Measurements from ENCODE around the gene HEBP1. TPM values are rescaled to one million over a fixed set of nuclear protein-coding genes. Genes with fewer than 3 reads are reported as not detected.

The HEBP1 gene
- total RNA-seq, 2 experiments from 2014 or later: 11.9 to 12.5 TPM

- Histone ChIP-seq H3K36me3 (ENCODE audit: insufficient read depth, low read length) (no peaks in the 10 kb centered on the region), H3K27ac (ENCODE audit: low read depth in 1 of 2, low read length in 2 of 2) (no peak overlapping the region), H3K4me3 (ENCODE audit: low read length) (no peak overlapping the region), H3K27me3 (ENCODE audit: control insufficient read depth in 1 of 2, insufficient read depth in 2 of 2, low read length in 2 of 2) (no peaks in the 10 kb centered on the region), H3K9me3 (ENCODE audit: control insufficient read depth in 1 of 2, insufficient read depth in 1 of 2, low read length in 2 of 2) (no peaks in the 10 kb centered on the region), H3K4me1 (ENCODE audit: insufficient read depth, low read length) (peaks cover 15% of the 10 kb centered on the region)
- ATAC-seq (ENCODE audit: poor library complexity): no peak
- intact Hi-C loops (cut with DNase I, micrococcal nuclease): loop anchor here in 1 of 2 experiments (5.0 kb wide), 2 partner anchors 208 to 217 kb away; partner anchors contain the start of gene APOLD1
- peaks cover 4% of the 10 kb centered on the region for H3K36me3 Mint-ChIP-seq (ENCODE audit: low read depth)
- H3K4me3 Mint-ChIP-seq: no peak overlapping the region
- H3K27ac Mint-ChIP-seq: no peak overlapping the region
- ChIA-PET CTCF (no interaction called here), POLR2A (no interaction called here)
- H3K4me1 Mint-ChIP-seq (ENCODE audit: low read depth): peaks cover 47% of the 10 kb centered on the region
- no peaks in the 10 kb centered on the region for H3K9me3 Mint-ChIP-seq
- H3K27me3 Mint-ChIP-seq: no peaks in the 10 kb centered on the region
- DNase-seq: no peak
- no peak for TF ChIP-seq CTCF (IDR thresholded peaks at IDR 0.05)
Measured at GRCh38 chr12:12995088-12995487, 5.0 kb downstream of the HEBP1 start.

GRCh38 chr12:12993367-12993766, 6.7 kb downstream of the HEBP1 start:
- Mint-ChIP-seq H3K9me3 (no peaks in the 10 kb centered on the region), H3K4me3 (no peak overlapping the region), H3K4me1 (ENCODE audit: low read depth) (peaks cover 32% of the 10 kb centered on the region), H3K36me3 (ENCODE audit: low read depth) (peaks cover 6% of the 10 kb centered on the region), H3K27ac (no peak overlapping the region), H3K27me3 (no peaks in the 10 kb centered on the region)
- intact Hi-C loops (cut with DNase I, micrococcal nuclease): no loop called here
- Histone ChIP-seq H3K4me1 (ENCODE audit: insufficient read depth, low read length) (peaks cover 1% of the 10 kb centered on the region), H3K27me3 (ENCODE audit: control insufficient read depth in 1 of 2, insufficient read depth in 2 of 2, low read length in 2 of 2) (no peaks in the 10 kb centered on the region), H3K4me3 (ENCODE audit: low read length) (no peak overlapping the region), H3K36me3 (ENCODE audit: insufficient read depth, low read length) (peaks cover 5% of the 10 kb centered on the region), H3K27ac (ENCODE audit: low read depth in 1 of 2, low read length in 2 of 2) (no peak overlapping the region), H3K9me3 (ENCODE audit: control insufficient read depth in 1 of 2, insufficient read depth in 1 of 2, low read length in 2 of 2) (no peaks in the 10 kb centered on the region)
- ChIA-PET POLR2A (no interaction called here), CTCF (no interaction called here)
- DNase-seq (no peak), ATAC-seq (ENCODE audit: poor library complexity) (no peak)
- no peak for TF ChIP-seq CTCF (IDR thresholded peaks at IDR 0.05)

- Histone ChIP-seq H3K27ac (ENCODE audit: low read depth in 1 of 2, low read length in 2 of 2) (no peak overlapping the region), H3K36me3 (ENCODE audit: insufficient read depth, low read length) (peaks cover 7% of the 10 kb centered on the region), H3K4me3 (ENCODE audit: low read length) (no peak overlapping the region), H3K27me3 (ENCODE audit: control insufficient read depth in 1 of 2, insufficient read depth in 2 of 2, low read length in 2 of 2) (no peaks in the 10 kb centered on the region), H3K9me3 (ENCODE audit: control insufficient read depth in 1 of 2, insufficient read depth in 1 of 2, low read length in 2 of 2) (no peaks in the 10 kb centered on the region), H3K4me1 (ENCODE audit: insufficient read depth, low read length) (no peaks in the 10 kb centered on the region)
- Mint-ChIP-seq H3K9me3 (no peaks in the 10 kb centered on the region), H3K27ac (peak overlapping the region; percentile 12), H3K36me3 (ENCODE audit: low read depth) (peaks cover 14% of the 10 kb centered on the region), H3K27me3 (no peaks in the 10 kb centered on the region), H3K4me3 (no peak overlapping the region), H3K4me1 (ENCODE audit: low read depth) (peaks cover 25% of the 10 kb centered on the region)
- POLR2A ChIA-PET: no interaction called here
- CTCF ChIA-PET: no interaction called here
- ATAC-seq (ENCODE audit: poor library complexity) (no peak), DNase-seq (peak in 3 of 14 experiments; percentile 2 to 48 (median 37))
- no peak for TF ChIP-seq CTCF (IDR thresholded peaks at IDR 0.05)
- intact Hi-C loops (cut with DNase I, micrococcal nuclease): no loop called here
Measured at GRCh38 chr12:12992418-12993130, 7.5 kb downstream of the HEBP1 start.

Measured in CD4-positive, alpha-beta T cell (primary cell).